ENCODE data around the gene RPS3.
"Not testable (repeated sequence)": the region's sequence is repeated elsewhere in the genome, so short reads cannot be mapped to it uniquely, and the experiment has no call there.

The RPS3 gene

GRCh38 chr11:75380716-75381420 lies 18.4 kb upstream of the RPS3 start:
- no peak for DNase-seq

GRCh38 chr11:75383246-75383645 lies 16.1 kb upstream of the RPS3 start:
- no peak for DNase-seq

- DNase-seq, result peak; percentile 67
Measured at GRCh38 chr11:75384438-75385080, 14.8 kb upstream of the RPS3 start.

- DNase-seq, result peak; percentile 21
Measured at GRCh38 chr11:75386942-75387630, 12.2 kb upstream of the RPS3 start.

GRCh38 chr11:75387736-75388294 lies 11.5 kb upstream of the RPS3 start:
- DNase-seq, result no peak

- DNase-seq, result peak; percentile 77
Measured at GRCh38 chr11:75388386-75389275, 10.7 kb upstream of the RPS3 start.

- no peak for DNase-seq
Measured at GRCh38 chr11:75389276-75389605, 10.1 kb upstream of the RPS3 start.

- no peak for DNase-seq
Measured at GRCh38 chr11:75389925-75390324, 9.4 kb upstream of the RPS3 start.

GRCh38 chr11:75394085-75394840 lies 5.1 kb upstream of the RPS3 start:
- DNase-seq, result no peak

GRCh38 chr11:75398906-75399305 lies 412 bp upstream of the RPS3 start:
- no peak for DNase-seq

- no peak for DNase-seq
Measured at GRCh38 chr11:75400146-75400865, 988 bp downstream of the RPS3 start.

- no peak for DNase-seq
Measured at GRCh38 chr11:75402002-75402773, 2.9 kb downstream of the RPS3 start.

GRCh38 chr11:75403037-75403436 lies 3.7 kb downstream of the RPS3 start:
- DNase-seq, result no peak

- DNase-seq, result no peak
Measured at GRCh38 chr11:75403983-75404658, 4.8 kb downstream of the RPS3 start.

- no peak for DNase-seq
Measured at GRCh38 chr11:75406338-75406777, 7.0 kb downstream of the RPS3 start.

GRCh38 chr11:75408957-75409219 lies 9.6 kb downstream of the RPS3 start:
- DNase-seq, result no peak

- DNase-seq, result not testable (repeated sequence)
Measured at GRCh38 chr11:75409971-75410370, 10.7 kb downstream of the RPS3 start.

- not testable (repeated sequence) for DNase-seq
Measured at GRCh38 chr11:75413146-75413545, 13.8 kb downstream of the RPS3 start.

- DNase-seq, result no peak
Measured at GRCh38 chr11:75413864-75414263, 14.5 kb downstream of the RPS3 start.
